SHP77 treated with DMSO at 0.1 percent for 48 hours (cell line): ENCODE results near the gene XDH.

ENCODE experiments used
- DNase-seq: peaks from one replicate; lab custom pipeline; 2025; lab: John Stamatoyannopoulos, UW

Gene XDH

DNA sequence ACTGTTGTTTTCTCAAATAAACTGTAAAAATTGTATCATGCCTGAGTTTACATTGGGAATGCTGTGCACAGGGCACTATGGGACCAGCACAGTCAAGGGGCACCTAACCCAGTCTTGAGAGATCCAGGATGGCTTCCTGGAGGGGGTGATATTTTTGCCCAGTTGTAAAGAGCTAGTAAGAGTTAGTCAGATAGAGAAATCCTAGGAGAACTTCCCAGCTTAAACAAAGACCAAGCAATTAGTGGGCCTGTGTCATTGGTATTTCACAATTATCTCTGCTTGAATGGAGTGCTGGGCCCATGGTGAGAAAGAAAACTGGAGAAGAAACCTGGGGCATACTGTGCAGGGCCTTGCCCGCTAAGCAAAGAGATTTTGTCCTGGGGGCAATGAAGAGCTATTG lies 12.2 kb downstream of the XDH start:
- no peak for DNase-seq

DNA sequence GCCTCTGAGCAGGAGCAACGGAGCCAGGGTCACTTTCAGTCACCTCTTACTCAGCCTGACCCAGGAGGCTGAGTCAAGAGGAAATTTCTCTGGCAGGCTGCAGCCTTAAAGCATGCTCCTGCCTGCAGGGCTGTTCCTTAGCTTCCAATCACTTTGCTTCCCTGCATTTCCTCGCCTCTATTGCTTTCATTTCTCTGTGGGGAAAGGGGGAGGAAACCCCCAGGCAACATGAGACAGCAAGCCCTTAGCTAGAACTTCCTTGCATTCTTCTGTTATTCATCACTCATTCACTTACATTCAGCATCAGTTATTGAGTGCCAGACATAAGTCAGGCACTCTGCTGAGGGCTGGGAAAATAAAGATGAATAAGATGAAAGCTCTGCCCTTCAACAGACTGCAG lies 13.0 kb downstream of the XDH start:
- DNase-seq = no peak

GRCh38 chr2:31398881-31399280 lies 15.7 kb downstream of the XDH start:
- DNase-seq = no peak

- DNase-seq = no peak
Measured at GRCh38 chr2:31397094-31397493, 17.4 kb downstream of the XDH start.

DNA sequence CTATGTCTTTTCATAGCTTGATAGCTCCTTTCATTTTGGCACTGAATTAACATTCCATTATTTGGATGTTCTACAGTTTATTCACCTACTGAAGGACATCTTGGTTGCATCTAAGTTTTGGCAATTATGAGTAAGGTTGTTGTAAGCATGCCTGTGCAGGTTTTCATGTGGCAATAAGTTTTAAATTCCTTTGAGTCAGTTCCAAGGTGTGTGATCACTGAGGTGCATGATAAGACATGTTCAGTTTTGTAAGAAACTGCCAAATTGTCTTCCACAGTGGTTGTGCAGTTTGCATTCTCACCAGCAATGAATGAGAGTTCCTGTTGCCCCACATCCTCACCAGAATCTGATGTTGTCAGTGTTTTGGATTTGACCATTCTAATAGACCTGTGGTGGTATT lies 24.2 kb downstream of the XDH start:
- no peak for DNase-seq

GRCh38 chr2:31388736-31389135 lies 25.8 kb downstream of the XDH start:
- no peak for DNase-seq

GRCh38 chr2:31387850-31388249 lies 26.7 kb downstream of the XDH start:
- DNase-seq = no peak

DNA sequence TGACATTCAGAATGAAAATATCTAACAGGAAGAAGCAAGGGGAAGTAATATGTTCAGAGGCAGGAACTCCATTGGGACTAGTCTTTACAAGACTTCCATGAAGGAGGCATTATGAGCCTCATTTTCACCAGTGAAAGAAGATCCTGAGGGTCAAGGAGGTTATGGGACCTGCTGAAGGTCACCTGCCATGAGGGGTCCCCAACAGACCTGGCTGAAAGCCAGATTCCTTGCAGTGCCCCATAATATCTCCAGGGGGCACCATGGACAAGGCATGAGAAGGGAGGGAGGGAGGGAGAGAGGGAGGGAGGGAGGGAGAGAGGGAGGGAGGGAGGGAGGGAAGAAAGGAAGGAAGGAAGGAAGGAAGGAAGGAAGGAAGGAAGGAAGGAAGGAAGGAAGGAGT lies 27.9 kb downstream of the XDH start:
- no peak for DNase-seq

DNA sequence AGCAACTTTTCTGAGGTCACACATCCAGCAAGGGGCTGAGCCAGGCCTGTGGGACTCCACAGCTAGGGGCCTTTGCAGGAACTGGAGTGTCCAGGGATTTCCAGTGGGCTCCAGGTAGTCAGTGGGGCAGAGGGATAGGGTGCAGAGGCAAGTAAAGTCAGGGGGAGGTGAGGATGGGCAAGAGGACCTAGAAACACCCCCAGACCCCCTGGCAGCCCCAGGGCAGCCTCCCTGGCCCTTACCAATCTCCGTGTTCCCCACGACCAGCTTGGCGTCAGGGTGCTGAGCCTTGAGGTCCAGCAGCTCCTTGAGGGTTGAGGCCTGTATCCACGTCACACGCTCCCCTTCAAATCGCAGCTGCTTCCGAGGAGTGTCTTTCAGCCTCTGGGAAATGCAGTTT lies 28.4 kb downstream of the XDH start:
- DNase-seq = no peak

DNA sequence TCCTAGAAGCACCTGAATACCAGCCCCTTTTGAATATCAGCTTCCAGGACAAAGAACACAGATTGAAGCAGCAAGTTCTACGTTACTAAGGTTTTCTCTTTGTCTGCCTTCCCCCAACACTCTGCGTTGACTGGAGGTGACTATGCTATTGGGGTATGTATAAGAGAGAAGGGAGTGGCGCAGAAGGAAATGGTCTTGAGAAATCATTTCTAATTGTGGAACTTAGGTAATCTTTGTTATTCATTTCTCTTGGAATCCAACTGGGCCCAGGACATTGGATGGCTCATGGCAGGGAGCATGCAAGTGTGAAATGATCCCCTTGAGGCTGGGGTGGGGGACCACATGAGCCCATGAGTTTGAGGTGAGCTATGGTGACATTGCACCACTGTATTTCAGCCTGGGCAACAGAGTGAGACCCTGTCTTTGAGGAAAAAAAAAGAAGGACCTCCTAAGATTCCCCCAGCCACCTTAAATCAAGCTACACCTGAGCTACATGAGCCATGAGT lies 29.7 kb downstream of the XDH start:
- no peak for DNase-seq

GRCh38 chr2:31384351-31384750 lies 30.2 kb downstream of the XDH start:
- no peak for DNase-seq

- DNase-seq = no peak
Measured at GRCh38 chr2:31383471-31384153, 30.9 kb downstream of the XDH start.

DNA sequence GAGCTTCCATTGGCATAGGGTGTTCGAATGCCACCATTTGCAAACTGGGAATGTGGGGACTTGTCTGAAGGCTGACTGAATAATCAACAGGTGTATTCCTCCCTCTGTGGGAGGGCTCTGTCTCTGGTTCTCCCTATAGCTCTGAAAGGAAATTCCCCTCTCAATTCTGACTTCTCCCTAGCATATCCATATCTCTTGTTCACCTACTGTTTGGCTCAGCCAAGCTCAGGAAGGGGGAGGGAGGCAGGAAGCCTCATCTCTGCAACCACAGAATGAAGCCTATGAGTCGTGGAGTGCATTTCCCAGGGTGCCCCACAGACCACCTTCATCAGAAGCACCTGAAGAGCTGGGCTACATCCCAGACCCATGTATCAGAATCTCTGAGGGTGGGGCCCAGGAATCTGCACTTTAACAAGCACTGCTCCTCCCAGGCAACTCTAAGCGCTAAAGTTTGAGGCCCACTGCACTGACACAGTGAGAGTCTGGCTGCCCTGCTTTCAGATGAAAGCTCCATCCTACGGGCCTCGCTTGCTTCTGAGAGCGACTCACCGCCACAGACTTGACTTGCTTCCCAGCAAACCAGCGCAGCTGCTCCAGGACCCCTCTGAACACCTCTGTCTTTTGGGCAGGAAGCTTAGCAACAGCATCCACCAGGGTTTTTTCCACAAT lies 32.0 kb downstream of the XDH start:
- DNase-seq = no peak

DNA sequence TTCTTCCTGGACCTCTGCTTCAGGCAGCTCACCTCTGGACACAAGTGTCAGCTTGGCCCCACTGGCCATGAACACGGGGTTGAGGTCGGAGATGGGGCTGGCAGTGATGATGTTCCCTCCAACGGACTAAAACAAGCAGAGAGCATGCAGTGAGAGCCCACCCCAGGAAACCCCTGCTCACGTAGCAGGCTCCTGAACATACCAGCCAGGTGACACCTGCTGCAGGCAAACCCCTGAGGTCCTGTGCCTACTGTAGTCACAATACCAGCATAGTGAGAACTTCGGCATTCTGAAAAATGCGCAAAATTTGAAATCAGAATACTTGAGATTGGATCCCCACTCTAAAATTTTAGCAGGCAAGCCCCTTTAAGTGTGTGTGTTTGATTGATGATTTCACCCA lies 32.9 kb downstream of the XDH start:
- DNase-seq = no peak

- no peak for DNase-seq
Measured at GRCh38 chr2:31380243-31380642, 34.3 kb downstream of the XDH start.

DNA sequence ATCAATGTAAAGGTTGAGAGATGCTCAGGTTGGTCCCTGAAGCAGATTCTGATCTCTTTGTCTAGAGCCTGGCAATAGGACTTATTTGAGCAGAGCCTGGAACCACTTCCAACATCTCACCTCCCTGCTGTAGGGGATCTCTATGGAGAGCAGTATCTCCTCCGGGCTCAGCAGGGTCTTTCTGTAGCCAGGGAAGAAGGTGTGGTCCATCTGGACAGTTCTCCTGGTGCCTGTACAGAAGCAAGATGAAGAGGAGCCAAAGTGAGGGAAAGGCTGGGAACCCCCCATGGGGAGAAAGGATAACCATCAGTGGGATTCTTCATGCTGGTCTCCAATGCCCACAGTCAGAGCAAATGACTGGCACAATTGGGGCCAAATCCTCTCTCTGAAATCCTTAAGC lies 34.8 kb downstream of the XDH start:
- DNase-seq = no peak

GRCh38 chr2:31378791-31379501 lies 35.6 kb downstream of the XDH start:
- no peak for DNase-seq

DNA sequence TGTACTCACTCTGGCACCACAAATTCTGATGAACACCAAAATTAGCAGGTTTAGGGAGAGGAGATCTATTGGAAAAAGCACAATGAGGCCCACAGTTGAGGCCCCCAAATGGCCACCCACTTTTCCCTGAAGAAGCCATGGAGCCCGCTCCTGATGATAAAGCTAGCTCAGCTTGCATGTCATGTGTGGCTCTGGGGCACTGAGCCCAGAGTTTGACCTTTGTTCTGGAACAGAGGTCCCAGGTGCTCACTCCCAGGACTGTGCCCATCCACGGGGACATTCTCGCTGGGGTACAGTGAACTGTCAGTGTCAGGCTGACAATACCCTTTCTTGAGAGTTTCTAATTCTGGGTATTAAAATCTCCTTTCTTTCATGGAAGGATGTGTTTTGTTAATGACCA lies 36.2 kb downstream of the XDH start:
- DNase-seq = no peak

- DNase-seq = no peak
Measured at GRCh38 chr2:31373127-31373526, 41.4 kb downstream of the XDH start.

DNA sequence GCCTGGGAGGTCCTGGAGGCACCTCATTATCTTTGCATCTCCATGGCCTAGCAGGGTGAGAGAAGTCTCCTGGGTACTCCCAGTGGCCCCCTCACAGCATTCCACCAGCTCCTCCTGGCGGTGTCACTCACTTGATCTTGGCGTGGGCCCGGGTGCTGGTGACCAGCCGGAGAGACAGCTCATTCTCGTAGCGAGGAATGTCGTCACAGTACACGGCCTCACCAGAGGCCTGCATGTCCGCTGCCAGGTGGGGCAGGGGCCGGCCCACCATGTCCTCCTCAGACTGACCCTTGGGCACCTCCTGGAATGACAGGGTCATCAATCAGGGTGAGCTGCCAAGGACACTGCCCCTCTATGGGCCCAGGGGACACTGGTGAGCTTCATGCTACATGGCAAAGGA lies 42.4 kb downstream of the XDH start:
- no peak for DNase-seq

DNA sequence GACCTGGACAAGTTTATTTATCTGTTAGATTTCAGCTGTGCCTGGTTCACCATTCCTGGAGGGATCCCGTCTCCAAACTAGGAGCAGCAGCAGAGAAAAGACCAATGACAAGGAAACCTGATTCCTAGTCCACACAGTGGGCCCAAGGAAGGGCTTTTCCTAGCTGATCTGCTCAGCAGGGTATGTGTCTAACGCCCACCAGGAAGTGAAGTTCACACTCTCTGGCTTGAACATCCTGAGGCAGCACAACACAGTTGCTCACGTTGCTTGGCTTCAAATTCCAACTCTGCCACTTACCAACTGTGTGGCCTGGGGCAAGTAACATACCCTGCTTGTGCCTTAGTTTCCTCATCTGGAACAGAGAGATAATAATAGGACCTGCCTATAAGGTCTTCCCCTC lies 42.9 kb downstream of the XDH start:
- no peak for DNase-seq

- DNase-seq = no peak
Measured at GRCh38 chr2:31366733-31367132, 47.8 kb downstream of the XDH start.

DNA sequence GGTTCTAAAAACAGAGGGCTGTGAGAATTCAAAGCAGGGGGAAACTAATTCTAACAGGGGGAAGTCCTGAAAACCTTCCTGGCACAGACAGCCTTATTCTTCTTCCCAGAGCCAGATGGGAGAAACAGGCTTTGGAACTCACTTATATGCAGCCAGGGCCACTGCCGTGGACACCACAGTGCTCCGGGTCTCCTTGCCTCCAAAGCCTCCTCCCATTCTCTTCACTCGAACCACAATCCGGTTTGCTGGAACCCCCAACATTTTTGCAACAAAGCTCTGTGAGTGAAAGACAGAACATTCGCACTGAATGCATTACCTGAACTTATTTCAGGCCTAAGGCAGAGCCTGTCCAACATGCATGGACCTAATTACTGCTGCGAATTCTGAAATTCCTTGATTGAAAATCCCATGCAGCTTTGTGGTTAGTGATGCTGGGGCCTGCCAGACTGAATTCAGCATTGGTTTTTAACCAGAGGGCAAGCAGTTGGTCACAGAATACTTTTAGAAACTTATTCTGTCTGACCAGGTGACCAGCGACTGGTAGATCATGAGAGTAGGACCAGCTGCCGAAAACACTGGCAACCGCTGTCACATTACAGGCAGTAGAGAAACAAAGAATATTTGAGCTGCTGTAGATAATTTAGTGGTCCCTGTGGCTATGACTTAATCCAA lies 48.6 kb downstream of the XDH start:
- DNase-seq = no peak
